RWPE1 (cell line): ENCODE results near the gene FNIP2.
"Not testable (repeated sequence)": the region's sequence is repeated elsewhere in the genome, so short reads cannot be mapped to it uniquely, and the experiment has no call there.

ENCODE experiments used
- CTCF ChIA-PET: fragments of 350-600 bp; sonication (Branson Sonifier 250); formaldehyde crosslinking; extraction: SDS; loops from one replicate; lab custom pipeline; 2021; lab: Yijun Ruan, JAX
- POLR2A ChIA-PET: fragments of 400-600 bp; formaldehyde crosslinking; extraction: SDS; loops from one replicate; lab custom pipeline; 2020; ENCODE audit warnings: antibody characterized with exemption; ENCODE audit not compliant: low non-redundant PET; lab: Yijun Ruan, JAX
- DNase-seq: peaks from one replicate; pipeline ENCODE4 v3.0.0; 2012; ENCODE audit warnings: low spot score
- H3K27ac ChIP-seq: fragments of 450-650 bp; 2 replicates; pipeline ENCODE4 v1.5.1; 2017
- TF ChIP-seq, protein P1 (sequence below): fragments of 450-650 bp; conservative IDR thresholded peaks from 2 replicates; pipeline ENCODE4 v1.5.1; 2017; ENCODE audit warnings: low read depth, mild to moderate bottlenecking

FNIP2 gene

DNA sequence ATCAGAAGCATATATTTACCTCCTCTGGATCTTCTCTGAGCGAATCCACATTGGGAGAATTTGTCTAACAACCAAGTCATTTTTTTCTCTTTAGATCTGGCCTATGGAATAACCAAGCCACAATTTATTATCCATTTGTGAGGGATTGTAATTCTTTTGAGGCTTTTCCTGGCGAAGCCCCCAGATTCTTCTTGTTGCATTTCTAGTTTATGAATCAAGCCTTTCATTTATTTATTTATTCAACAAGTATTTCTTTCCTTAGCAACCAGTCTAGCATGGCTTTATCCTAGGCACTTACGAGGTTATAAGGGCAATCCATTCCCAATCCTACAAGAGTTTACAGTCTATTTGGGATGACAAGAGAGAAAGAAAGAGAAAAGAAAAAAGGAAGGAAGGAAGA lies 18.4 kb upstream of the FNIP2 start:
- H3K27ac ChIP-seq: no peak overlapping the region
- ChIA-PET POLR2A (no interaction called here), CTCF (no interaction called here)
- TF ChIP-seq, protein P1, sequence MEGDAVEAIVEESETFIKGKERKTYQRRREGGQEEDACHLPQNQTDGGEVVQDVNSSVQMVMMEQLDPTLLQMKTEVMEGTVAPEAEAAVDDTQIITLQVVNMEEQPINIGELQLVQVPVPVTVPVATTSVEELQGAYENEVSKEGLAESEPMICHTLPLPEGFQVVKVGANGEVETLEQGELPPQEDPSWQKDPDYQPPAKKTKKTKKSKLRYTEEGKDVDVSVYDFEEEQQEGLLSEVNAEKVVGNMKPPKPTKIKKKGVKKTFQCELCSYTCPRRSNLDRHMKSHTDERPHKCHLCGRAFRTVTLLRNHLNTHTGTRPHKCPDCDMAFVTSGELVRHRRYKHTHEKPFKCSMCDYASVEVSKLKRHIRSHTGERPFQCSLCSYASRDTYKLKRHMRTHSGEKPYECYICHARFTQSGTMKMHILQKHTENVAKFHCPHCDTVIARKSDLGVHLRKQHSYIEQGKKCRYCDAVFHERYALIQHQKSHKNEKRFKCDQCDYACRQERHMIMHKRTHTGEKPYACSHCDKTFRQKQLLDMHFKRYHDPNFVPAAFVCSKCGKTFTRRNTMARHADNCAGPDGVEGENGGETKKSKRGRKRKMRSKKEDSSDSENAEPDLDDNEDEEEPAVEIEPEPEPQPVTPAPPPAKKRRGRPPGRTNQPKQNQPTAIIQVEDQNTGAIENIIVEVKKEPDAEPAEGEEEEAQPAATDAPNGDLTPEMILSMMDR: no peak
- DNase-seq: no peak

DNA sequence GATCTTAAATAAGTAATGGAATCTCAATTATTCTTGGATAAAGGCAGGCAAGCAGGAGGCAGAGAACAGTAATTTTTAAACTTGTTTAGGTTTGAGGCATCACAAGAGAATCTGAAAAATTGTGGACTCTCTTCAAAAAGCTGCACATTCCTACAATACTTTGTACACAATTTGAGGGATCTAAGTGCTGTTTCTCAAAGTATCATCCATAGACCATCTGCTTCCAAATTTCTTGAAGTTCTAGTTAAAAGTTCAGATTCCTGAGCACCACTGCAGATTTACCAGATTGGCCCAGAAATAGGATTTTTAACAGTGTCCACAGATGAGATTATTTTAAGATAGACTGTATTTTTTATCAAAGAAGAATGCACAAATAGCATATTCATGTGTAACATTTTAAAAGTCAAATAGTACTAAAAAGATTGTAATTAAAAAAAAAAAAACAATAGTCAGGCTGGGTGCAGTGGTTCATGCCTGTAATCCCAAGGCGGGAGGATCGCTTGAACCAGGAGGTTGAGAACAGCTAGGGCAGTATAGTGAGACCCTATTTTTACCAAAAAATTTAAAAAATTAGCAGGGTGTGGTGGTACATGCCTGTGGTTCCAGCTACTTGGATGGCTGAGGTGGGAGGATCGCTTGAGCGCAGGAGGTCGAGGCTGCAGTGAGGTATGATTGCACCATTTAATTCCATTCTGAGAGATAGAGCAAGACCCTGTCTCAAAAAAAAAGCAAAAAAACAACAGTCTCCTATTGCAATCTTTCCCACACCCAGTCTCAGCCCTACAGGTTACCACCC lies 14.2 kb upstream of the FNIP2 start:
- POLR2A ChIA-PET: no interaction called here
- TF ChIP-seq, protein P1: no peak
- DNase-seq: no peak
- H3K27ac ChIP-seq: no peak overlapping the region
- CTCF ChIA-PET: no interaction called here

DNA sequence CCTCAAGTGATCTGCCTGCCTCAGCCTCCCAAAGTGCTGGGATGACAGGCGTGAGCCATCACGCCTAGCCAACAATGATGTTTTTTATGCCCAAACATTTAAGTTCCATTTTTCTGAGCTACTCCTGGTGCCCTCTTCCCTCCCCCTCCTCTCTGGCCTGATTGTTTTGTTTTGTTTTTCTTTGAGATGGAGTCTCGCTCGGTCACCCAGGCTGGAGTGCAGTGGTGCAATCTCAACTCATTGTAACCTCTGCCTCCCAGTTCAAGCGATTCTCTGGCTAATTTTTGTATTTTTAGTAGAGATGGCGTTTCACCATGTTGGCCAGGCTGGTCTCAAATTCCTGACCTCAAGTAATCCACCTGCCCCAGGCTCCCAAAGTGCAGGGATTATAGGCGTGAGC lies 13.0 kb upstream of the FNIP2 start:
- H3K27ac ChIP-seq, POLR2A ChIA-PET, CTCF ChIA-PET, DNase-seq: not testable (repeated sequence)

DNA sequence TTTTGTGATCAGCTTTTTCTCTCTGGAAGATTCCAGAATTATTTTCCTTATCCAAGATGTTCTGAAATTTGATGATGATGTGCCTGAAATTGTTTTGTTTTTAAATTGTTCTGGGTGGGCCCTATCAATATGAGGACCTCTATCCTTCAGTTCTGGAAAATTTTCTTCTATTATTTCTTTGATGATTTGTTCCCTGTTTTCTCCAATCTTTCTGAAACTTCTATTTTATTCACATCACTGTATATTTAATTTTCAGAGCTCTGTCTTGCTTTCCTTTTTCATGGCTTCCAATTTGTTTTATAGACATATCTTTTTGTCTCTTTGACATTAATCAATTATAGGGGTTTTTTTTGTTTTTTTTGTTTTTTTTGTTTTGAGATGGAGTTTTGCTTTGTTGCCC lies 12.2 kb upstream of the FNIP2 start:
- DNase-seq: no peak
- ChIA-PET CTCF (interaction anchor here (0.7 kb wide), 1 partner anchor 95 kb away, joined by 4 read pairs; no protein-coding TSS in a partner anchor), POLR2A (interaction anchor here (0.7 kb wide), 1 partner anchor 1566 kb away, joined by 3 read pairs; no protein-coding TSS in a partner anchor)
- no peak overlapping the region for H3K27ac ChIP-seq
- TF ChIP-seq, protein P1: no peak

DNA sequence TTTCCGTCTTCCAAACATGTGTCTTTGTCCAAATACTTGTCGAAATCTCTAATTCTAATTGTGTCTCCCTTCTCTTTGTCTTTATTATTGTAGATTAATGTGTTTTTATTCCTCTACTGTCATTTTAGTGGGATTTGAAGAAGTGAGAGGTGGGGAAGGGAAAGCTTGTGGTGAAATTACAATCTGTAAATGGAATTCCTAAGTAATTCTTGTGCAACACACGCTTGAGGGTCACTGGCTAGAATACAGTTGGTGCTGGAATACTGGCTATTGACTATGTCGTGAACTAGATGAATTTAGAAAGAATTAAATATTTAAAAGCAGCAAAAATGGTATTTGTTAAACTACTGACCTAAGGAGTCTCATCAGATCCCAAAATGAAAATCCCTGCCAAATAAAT lies 10.7 kb upstream of the FNIP2 start:
- no peak for DNase-seq
- H3K27ac ChIP-seq: no peak overlapping the region
- ChIA-PET CTCF (no interaction called here), POLR2A (no interaction called here)
- TF ChIP-seq, protein P1: no peak

DNA sequence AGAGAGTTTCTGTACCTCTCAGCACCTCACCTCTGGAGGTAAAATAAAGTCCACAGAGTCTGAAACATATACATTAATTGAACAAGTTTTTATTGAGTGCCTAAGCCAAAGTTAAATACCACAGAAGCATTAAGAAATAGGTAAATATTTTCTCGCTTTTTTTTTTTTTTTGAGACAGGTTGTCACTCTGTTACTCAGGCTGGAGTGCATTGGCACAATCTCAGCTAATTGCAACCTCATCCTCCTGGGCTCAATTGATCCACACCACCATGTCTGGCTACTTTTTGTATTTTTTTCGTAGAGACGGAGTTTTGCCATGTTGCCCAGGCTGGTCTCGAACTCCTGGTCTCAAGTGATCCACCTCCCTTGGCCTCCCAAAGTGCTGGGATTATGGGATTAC lies 10.1 kb upstream of the FNIP2 start:
- POLR2A ChIA-PET: no interaction called here
- DNase-seq: no peak
- CTCF ChIA-PET: no interaction called here
- no peak overlapping the region for H3K27ac ChIP-seq
- TF ChIP-seq, protein P1: no peak

DNA sequence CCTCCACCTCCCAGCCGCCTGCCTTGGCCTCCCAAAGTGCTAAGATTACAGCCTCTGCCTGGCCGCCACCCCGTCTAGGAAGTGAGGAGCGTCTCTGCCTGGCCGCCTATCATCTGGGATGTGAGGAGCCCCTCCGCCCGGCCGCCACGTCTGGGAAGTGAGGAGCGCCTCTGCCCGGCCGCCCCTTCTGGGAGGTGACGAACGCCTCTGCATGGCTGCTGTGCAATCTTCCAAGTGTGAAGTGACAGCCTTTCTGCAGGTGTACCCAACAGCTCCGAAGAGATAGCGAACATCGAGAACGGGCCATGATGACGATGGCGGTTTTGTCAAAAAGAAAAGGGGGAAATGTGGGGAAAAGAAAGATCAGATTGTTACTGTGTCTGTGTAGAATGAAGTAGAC lies 9.3 kb upstream of the FNIP2 start:
- CTCF ChIA-PET, H3K27ac ChIP-seq, POLR2A ChIA-PET, DNase-seq: not testable (repeated sequence)
